ENCODE data around the gene ISYNA1.

Gene ISYNA1

GRCh38 chr19:18437491-18438330 lies at the start of gene ISYNA1:
Gene ISYNA1 (minus strand): TSS chr19:18438133. CDS start chr19:18437979, 154 bp downstream.
- peak within 1 kb of the TSS; percentile 57 for H3K4me3 ChIP-seq (ENCODE audit: low read depth, low read length)
- DNase-seq (ENCODE audit: low read depth) = no peak

- DNase-seq (ENCODE audit: low read depth) = no peak
- no peak overlapping the region for H3K4me3 ChIP-seq (ENCODE audit: low read depth, low read length)
These were observed 48.8 kb upstream of the ISYNA1 start for GRCh38 chr19:18486746-18487145.

DNA sequence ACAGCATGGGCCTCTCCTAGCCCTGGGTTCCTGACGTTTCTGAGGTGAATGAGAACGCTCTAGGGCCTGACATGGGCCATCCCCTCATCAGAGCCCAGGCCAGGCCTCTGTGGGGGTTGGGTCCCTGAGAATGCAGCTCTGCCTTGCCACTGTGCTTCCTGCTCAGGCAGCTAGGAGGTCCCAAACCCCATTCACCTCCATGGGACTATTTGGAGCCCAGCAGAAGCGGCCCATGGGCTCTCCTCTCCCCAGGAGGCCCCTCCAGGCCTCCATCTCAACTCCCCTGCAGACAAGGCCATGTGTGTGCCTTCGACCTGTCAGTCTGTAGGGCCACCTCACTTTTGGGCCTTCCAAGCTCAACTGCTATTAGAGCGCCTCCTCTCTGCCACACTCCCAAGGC lies 47.1 kb upstream of the ISYNA1 start:
- no peak overlapping the region for H3K4me3 ChIP-seq (ENCODE audit: low read depth, low read length)
- no peak for DNase-seq (ENCODE audit: low read depth)

DNA sequence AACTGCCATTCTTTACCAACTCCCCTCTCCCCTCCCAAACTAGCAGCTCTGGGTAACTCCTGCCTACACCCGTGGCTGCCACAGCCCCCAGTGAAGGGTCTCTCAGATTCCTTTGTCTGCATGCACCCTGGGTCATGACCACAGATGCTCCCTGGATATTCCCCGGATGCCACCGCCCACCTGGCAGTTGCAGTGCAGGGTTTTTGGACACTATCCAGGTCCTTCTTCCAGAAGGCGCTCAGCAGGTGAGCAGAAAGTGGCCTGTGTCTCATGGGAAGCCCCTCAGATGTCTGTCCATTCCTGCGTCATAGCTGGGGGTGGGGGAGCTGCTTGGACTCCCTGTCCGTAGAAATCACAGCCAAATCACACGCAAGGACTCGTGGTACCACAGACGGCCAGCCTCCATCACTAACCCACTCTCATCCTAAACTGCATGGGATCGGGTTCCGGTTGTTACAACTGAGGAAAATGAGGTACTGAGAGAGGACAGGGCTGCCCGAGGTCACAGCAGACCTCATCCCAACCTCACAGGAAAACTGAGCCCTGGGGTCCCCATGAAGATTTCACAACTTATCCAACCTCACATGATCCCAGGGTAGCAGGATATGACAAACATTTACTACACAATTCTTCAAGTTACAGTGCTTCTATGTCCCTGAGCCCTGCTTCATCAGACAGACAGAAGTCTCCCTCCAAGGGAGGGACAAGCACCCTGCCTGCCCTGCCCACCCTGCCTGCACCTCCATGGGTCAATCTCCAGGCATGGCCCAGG lies 45.4 kb upstream of the ISYNA1 start:
- no peak overlapping the region for H3K4me3 ChIP-seq (ENCODE audit: low read depth, low read length)
- DNase-seq (ENCODE audit: low read depth) = no peak

DNA sequence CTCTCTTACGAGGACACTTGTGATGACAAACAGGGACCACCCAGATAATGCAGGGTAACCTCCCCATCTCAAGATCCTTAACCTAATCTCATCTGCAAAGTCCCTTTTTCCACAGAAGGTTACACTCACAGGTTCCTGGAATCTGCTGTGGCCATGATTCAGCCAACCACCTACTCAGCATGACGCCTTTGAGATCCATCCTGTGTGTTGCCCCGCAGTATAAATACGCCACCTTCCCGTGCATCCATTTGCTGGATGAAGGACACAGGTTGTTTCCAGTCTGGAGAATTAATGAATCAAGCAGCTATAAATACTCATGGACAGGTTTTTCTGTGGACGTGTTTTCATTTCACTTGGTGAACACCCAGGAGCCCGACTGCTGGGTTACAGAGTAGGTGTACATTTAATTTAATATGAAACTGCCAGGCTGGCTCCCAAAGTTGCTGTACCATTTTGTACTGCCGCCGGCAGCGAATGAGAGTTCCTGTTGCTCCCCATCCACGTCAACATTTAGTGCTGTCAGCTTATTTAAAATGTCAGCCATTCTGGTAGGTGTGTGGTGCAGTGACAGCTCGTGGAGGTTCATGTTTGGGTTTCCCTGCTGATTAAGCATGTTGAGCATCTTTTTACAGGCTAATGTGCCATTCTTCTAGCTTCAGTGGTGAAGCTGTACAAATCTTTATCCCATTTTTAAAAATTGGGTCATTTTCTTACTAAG lies 43.7 kb upstream of the ISYNA1 start:
- no peak overlapping the region for H3K4me3 ChIP-seq (ENCODE audit: low read depth, low read length)
- DNase-seq (ENCODE audit: low read depth) = no peak

GRCh38 chr19:18480006-18480691 lies 42.2 kb upstream of the ISYNA1 start:
- H3K4me3 ChIP-seq (ENCODE audit: low read depth, low read length) = no peak overlapping the region
- peak; percentile 39 for DNase-seq (ENCODE audit: low read depth)

GRCh38 chr19:18478545-18479311 lies 40.8 kb upstream of the ISYNA1 start:
- DNase-seq (ENCODE audit: low read depth) = peak; percentile 67
- H3K4me3 ChIP-seq (ENCODE audit: low read depth, low read length) = no peak overlapping the region

DNA sequence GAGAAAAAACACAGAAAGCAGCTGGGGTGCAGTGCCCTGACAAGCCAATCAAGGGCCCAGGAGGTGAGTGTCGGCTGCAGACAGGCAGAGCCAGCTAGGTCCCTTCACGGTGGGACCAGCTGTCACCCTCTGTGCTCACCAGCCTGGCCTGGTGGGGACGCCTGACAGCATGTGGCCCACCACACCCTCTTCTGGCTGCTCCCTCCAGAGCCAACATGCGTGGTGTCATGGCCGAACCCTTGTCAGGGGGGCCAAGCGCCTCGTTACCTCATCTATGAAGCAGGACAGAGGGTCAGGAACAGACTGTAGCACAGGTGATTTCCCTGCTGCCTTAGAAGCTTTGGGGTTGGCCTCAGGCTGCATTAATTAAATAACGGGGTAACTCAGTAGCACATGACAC lies 40.0 kb upstream of the ISYNA1 start:
- no peak for DNase-seq (ENCODE audit: low read depth)
- no peak overlapping the region for H3K4me3 ChIP-seq (ENCODE audit: low read depth, low read length)

DNA sequence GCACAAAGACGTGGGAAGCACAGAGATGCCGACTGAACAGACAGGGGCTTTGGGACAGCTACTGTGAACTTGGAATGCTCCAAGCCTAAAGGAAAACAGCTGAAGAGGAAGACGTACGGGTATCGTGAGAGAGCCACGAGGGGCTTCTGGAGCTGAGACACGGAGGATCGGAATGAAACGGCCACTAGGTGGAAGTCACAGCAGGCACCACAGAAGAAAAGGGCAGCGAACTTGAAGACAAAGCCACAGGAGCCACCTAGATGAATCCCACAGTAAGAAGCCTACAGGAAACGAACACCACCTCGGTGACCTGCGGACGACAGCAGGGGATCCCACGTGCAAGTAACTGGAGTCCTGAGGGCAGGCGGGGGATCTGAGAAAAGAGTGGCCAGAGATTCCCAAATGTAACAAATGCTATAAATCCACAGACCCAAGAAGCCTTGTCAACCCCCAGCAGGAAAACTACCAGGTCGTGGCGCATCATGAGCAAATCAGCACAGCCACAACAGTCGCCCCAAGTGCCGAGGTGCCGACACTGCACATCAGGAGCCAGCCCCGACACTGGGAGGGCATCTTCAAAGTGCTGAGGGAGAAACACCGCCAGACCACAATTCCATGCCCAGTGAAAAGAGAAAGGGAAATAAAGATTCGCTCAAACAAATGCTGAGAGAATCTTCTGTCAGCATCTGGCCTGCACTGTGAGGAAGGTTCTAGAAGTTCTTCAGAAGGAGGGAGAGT lies 39.3 kb upstream of the ISYNA1 start:
- DNase-seq (ENCODE audit: low read depth) = no peak
- no peak overlapping the region for H3K4me3 ChIP-seq (ENCODE audit: low read depth, low read length)

GRCh38 chr19:18476507-18477041 lies 38.6 kb upstream of the ISYNA1 start:
- DNase-seq (ENCODE audit: low read depth) = no peak
- H3K4me3 ChIP-seq (ENCODE audit: low read depth, low read length) = no peak overlapping the region

DNA sequence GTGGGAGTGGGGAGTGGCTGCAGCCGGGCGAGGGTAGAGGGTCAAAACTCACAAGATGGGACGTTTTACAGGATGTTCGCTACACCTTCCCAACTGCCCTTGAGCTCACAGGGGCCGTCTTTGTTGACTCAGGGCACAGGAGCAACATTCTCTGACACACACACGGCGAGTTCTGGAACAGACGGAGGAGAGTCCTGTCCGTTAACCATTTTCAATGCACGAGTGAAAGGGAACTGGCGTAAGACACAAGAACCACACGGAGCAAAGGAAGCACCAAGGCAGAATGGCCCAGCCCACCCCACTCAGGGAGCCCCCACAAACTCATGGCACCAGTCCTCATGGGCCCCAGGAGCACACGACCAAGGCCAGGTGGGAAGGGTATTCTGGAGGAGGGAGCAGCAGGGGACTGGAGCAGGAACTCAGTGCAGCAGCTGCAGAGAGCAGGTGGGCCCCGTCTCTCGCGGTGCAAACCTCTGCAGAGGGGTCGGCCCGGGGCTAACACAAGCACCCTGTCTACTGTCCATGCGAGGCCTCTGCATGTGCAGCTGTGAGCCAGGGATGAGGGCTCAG lies 37.9 kb upstream of the ISYNA1 start:
- DNase-seq (ENCODE audit: low read depth) = no peak
- H3K4me3 ChIP-seq (ENCODE audit: low read depth, low read length) = no peak overlapping the region

- no peak for DNase-seq (ENCODE audit: low read depth)
- H3K4me3 ChIP-seq (ENCODE audit: low read depth, low read length) = no peak overlapping the region
These were observed 37.1 kb upstream of the ISYNA1 start for GRCh38 chr19:18475004-18475453.

DNA sequence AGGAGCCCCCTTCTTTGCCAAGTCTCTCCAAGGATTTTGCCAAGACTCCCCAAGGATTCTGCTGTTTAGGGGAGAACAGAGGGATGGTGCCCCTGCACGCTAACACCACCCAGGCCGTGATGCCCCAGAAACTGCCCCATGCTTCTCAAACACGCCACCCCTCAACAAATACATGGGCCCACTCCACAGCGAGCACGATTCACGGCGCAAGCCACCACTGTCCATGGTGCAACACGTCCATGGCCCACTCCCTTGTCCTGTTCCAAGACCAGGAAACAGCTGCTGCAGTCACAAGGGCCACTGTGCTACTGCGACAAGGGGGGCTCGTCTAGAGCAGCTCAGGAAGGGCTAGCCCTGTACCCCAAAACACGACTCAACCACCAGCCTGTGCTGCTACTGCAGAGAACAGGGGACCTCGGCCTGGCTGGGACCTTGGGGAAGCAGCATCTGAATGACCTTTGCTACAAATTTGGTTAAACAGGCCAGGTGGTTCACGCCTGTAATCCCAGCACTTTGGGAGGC lies 36.5 kb upstream of the ISYNA1 start:
- no peak for DNase-seq (ENCODE audit: low read depth)
- H3K4me3 ChIP-seq (ENCODE audit: low read depth, low read length) = no peak overlapping the region

GRCh38 chr19:18473706-18474087 lies 35.8 kb upstream of the ISYNA1 start:
- no peak overlapping the region for H3K4me3 ChIP-seq (ENCODE audit: low read depth, low read length)
- DNase-seq (ENCODE audit: low read depth) = no peak

GRCh38 chr19:18473003-18473705 lies 35.2 kb upstream of the ISYNA1 start:
- H3K4me3 ChIP-seq (ENCODE audit: low read depth, low read length) = no peak overlapping the region
- DNase-seq (ENCODE audit: low read depth) = no peak

DNA sequence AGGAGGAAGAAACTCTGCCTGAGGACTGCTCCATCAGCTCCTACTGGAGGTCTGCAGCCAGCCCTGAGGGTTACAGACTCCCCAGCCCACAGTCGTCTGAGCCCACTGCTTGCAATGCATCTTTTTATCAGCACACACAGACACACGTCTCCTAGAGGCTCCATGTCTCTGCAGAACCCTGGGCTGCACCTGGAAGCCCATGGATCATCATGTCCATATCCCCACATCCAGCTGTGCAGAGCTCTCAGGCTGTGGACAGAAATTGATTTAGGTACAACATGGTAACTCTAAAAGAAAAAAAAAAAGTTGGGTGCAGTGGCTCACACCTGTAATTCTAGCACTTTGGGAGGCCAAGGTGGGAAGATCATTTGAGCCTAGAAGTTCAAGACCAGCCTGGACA lies 32.9 kb upstream of the ISYNA1 start:
- DNase-seq (ENCODE audit: low read depth) = no peak
- no peak overlapping the region for H3K4me3 ChIP-seq (ENCODE audit: low read depth, low read length)
